ENCODE results near the gene CTCF. TPM values are rescaled to one million over a fixed set of nuclear protein-coding genes. Genes with fewer than 3 reads are reported as not detected.

Gene CTCF
- total RNA-seq, 4 donors from 2014 or later, result 24.2 to 42.9 (median 28.2) TPM

DNA sequence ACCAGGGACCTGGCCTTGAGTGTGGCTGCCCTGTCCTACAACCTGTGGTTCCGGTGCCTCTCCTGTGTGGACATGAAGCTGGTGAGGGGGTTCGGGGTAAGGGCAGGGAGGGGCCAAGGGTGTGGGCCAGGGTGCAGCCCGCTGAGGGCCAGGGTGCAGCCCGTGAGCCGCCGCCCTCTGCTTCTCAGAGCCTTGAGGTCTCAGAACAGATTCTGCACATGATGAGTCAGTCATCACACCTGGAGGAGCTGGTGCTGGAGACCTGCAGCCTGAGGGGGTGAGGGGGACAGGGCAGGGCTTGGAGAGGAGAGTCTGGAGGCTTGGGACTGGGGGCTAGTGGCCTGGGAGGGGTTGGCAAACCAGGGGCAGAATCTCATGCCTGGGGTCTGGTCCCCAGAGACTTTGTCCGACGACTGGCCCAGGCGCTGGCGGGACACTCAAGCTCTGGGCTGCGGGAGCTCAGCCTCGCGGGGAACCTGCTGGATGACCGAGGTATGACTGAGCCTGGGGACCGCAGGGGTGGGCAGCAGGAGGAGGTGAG, 84.9 kb downstream of the CTCF start:
- no peak for DNase-seq (ENCODE audit: low spot score)
- TF ChIP-seq, protein P1, sequence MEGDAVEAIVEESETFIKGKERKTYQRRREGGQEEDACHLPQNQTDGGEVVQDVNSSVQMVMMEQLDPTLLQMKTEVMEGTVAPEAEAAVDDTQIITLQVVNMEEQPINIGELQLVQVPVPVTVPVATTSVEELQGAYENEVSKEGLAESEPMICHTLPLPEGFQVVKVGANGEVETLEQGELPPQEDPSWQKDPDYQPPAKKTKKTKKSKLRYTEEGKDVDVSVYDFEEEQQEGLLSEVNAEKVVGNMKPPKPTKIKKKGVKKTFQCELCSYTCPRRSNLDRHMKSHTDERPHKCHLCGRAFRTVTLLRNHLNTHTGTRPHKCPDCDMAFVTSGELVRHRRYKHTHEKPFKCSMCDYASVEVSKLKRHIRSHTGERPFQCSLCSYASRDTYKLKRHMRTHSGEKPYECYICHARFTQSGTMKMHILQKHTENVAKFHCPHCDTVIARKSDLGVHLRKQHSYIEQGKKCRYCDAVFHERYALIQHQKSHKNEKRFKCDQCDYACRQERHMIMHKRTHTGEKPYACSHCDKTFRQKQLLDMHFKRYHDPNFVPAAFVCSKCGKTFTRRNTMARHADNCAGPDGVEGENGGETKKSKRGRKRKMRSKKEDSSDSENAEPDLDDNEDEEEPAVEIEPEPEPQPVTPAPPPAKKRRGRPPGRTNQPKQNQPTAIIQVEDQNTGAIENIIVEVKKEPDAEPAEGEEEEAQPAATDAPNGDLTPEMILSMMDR (IDR thresholded peaks at IDR 0.05), result no peak
- ATAC-seq (ENCODE audit: low FRiP score), result no peak

DNA sequence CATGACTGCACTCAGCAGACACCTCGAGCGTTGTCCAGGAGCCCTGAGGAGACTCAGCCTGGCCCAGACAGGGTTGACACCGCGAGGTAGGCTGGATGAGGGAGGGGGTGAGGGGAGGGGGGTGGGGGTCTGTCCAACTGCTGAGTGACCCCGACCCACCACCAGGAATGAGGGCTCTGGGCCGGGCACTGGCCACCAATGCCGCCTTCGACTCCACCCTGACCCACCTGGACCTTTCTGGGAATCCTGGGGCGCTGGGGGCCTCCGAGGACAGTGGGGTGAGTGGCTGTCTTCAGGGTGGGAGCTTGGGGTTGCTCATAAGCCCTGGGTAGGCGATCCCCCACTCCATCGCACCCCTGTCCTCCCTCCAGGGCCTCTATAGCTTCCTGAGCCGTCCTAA, 85.4 kb downstream of the CTCF start:
- TF ChIP-seq, protein P1 (IDR thresholded peaks at IDR 0.05), result no peak
- ATAC-seq (ENCODE audit: low FRiP score) (no peak), DNase-seq (ENCODE audit: low spot score) (no peak)

DNA sequence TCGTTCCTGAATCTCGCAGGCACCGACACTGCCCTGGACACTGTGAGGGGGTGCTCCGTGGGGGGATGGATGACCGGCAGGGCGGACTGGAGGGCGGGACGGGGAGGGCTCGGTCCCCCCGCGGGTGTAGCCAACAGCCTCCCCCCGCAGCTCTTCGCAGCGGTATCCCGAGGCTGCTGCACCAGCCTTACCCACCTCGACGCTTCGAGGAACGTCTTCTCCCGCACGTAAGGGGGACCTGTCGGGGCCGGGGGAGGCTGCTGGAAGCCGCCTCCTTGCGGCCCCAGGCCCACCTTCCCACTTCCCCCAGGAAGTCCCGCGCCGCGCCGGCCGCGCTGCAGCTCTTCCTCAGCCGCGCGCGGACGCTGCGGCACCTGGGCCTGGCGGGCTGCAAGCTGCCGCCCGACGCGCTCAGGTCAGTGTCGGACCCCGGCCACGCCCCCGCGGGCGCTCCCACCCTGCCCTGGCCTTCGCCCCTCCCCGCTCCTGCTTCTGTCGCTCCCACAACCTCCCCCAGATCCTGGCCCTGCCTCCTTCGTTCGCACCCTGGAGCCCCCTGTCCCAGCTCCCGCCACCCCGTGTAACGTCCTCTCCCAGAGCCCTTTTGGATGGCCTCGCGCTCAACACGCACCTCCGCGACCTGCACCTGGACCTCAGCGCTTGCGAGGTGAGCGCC, 85.9 kb downstream of the CTCF start:
- DNase-seq (ENCODE audit: low spot score) (no peak), ATAC-seq (ENCODE audit: low FRiP score) (no peak)
- TF ChIP-seq, protein P1 (IDR thresholded peaks at IDR 0.05), result no peak

DNA sequence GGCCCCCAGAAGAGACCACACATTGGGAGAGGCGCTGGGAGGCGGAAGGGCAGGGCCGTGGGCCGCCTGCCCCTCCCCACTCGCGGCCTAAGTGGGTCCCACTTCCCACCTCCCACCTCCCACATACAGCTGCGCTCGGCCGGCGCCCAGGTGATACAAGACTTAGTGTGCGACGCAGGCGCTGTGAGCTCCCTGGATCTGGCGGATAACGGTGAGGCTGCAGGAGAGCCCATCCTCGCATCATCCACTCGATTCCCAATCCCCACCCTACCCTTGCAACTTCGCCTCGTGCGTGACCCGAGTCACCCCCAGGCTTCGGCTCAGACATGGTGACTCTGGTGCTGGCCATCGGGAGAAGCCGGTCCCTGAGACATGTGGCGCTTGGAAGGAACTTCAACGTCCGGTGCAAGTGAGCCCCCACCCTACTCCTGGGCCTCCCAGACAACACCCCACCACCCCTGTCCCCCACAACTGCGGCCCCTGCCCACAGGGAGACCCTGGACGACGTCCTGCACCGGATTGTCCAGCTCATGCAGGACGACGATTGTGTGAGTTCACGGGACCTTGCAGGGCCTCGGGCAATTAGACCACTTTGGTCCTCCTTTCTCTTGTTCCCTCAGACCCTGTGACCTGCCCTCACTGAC, 86.6 kb downstream of the CTCF start:
- DNase-seq (ENCODE audit: low spot score) (no peak), ATAC-seq (ENCODE audit: low FRiP score) (no peak)
- TF ChIP-seq, protein P1 (IDR thresholded peaks at IDR 0.05), result no peak

DNA sequence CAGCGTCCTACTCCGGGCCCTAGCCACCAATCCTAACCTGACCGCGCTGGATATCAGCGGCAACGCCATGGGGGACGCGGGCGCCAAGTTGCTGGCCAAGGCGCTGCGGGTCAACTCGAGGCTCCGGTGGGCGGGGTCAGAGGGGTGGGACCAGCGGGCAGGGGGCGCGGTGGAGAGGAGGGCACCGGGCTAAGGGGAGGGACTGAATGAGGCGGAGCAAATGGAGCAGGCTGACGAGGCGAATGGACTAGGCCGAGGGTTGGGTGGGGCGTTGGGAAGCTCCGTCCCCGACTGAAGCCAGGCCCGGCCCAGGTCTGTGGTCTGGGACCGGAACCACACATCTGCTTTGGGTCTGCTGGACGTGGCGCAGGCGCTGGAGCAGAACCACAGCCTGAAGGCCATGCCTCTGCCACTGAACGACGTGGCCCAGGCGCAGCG, 87.2 kb downstream of the CTCF start:
- DNase-seq (ENCODE audit: low spot score) (no peak), ATAC-seq (ENCODE audit: low FRiP score) (peak; percentile 24)

DNA sequence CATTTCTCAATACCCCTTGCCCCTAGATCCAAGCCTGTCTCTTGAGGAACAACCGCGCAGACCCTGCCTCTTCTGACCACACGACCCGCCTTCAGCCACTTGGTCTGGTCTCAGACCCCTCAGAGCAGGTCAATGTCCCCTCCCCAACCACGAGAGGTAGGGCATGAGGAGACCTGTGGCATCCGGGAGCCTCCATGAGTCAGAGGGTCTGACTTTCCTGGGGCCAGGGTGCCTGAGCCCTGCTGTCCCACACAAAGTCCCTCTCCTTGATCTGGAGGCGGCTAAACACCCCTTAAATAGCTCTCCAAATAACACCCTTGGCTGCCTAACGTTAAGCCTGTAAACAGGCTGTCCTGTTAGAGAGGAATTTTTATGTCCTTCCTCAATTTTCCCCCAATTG, 87.7 kb downstream of the CTCF start:
- ATAC-seq (ENCODE audit: low FRiP score) (no peak), DNase-seq (ENCODE audit: low spot score) (no peak)
- TF ChIP-seq, protein P1 (IDR thresholded peaks at IDR 0.05), result no peak

More for the DNA sequence above, 87.2 kb downstream of the CTCF start:
- TF ChIP-seq, protein P1 (IDR thresholded peaks at IDR 0.05), result no peak
